LHCN-M2 (cell line): ENCODE results near the gene OR2Y1. TPM values are rescaled to one million over a fixed set of nuclear protein-coding genes. Genes with fewer than 3 reads are reported as not detected.
"Not testable (repeated sequence)": the region's sequence is repeated elsewhere in the genome, so short reads cannot be mapped to it uniquely, and the experiment has no call there.

Source experiments
- DNase-seq: peaks from one replicate; pipeline ENCODE4 v3.0.0-alpha.2; 2012; ENCODE audit warnings: low read depth
- polyA plus RNA-seq: library from polyadenylated mRNA; unstranded; fragments of >200 nt; gene quantifications from one replicate; pipeline ENCODE4 v1.2.1, GENCODE V29; 2012; ENCODE audit warnings: missing spikeins
- total RNA-seq: library from RNA; depleted of rRNA; stranded (reverse); fragments of >200 nt; gene quantifications from 2 replicates; pipeline ENCODE4 v1.2.3, GENCODE V29; 2014; rRNA removed

Gene OR2Y1
- not detected in 2 replicates for total RNA-seq
- polyA plus RNA-seq = not detected

- no peak for DNase-seq
Measured at GRCh38 chr5:180739958-180740357, at the start of gene OR2Y1. Gene OR2Y1, minus strand, starts transcription at chr5:180740058. Its CDS starts 0 bp downstream, at chr5:180740058.

- DNase-seq = not testable (repeated sequence)
Measured at GRCh38 chr5:180788651-180789410, 49.0 kb upstream of the OR2Y1 start.

- no peak for DNase-seq
Measured at GRCh38 chr5:180787711-180788431, 48.0 kb upstream of the OR2Y1 start.

- DNase-seq = peak; percentile 83
Measured at GRCh38 chr5:180786531-180787398, 46.9 kb upstream of the OR2Y1 start.

- DNase-seq = peak; percentile 93
Measured at GRCh38 chr5:180785794-180786221, 46.0 kb upstream of the OR2Y1 start.

GRCh38 chr5:180785121-180785781, 45.4 kb upstream of the OR2Y1 start:
- peak; percentile 86 for DNase-seq

GRCh38 chr5:180784497-180785097, 44.7 kb upstream of the OR2Y1 start:
- peak; percentile 82 for DNase-seq

- DNase-seq = no peak
Measured at GRCh38 chr5:180783340-180784052, 43.6 kb upstream of the OR2Y1 start.

GRCh38 chr5:180782748-180783147, 42.9 kb upstream of the OR2Y1 start:
- DNase-seq = no peak

- DNase-seq = not testable (repeated sequence)
Measured at GRCh38 chr5:180781900-180782326, 42.1 kb upstream of the OR2Y1 start.

GRCh38 chr5:180779985-180780610, 40.2 kb upstream of the OR2Y1 start:
- DNase-seq = no peak

- no peak for DNase-seq
Measured at GRCh38 chr5:180777475-180777874, 37.6 kb upstream of the OR2Y1 start.

GRCh38 chr5:180776376-180776775, 36.5 kb upstream of the OR2Y1 start:
- no peak for DNase-seq

- DNase-seq = no peak
Measured at GRCh38 chr5:180775624-180776023, 35.8 kb upstream of the OR2Y1 start.

GRCh38 chr5:180771839-180772238, 32.0 kb upstream of the OR2Y1 start:
- no peak for DNase-seq

GRCh38 chr5:180769821-180770220, 30.0 kb upstream of the OR2Y1 start:
- no peak for DNase-seq

GRCh38 chr5:180755601-180756000, 15.7 kb upstream of the OR2Y1 start:
- DNase-seq = no peak

GRCh38 chr5:180744253-180744652, 4.4 kb upstream of the OR2Y1 start:
- DNase-seq = no peak

GRCh38 chr5:180742727-180743126, 2.9 kb upstream of the OR2Y1 start:
- DNase-seq = no peak

GRCh38 chr5:180740953-180741352, 1.1 kb upstream of the OR2Y1 start:
- DNase-seq = not testable (repeated sequence)
